Neural crest cell (in vitro differentiated cells): ENCODE results near the gene ISG20. TPM values are rescaled to one million over a fixed set of nuclear protein-coding genes. Genes with fewer than 3 reads are reported as not detected.
A peak's percentile ranks its signal among the peaks of the same experiment; 100 is the strongest.

ENCODE experiments used
- DNase-seq: peaks from one replicate; pipeline ENCODE4 v3.0.0; 2021; ENCODE audit warnings: low read depth, mixed read lengths, low spot score
- H3K27ac Mint-ChIP-seq: one replicate; pipeline ENCODE4 v1.8.0; 2021; ENCODE audit warnings: mild to moderate bottlenecking, mixed read lengths; ENCODE audit not compliant: unreplicated experiment
- H3K27me3 Mint-ChIP-seq: 2 replicates; pipeline ENCODE4 v1.8.0; 2021; ENCODE audit warnings: low read depth, mild to moderate bottlenecking, mixed read lengths
- H3K36me3 Mint-ChIP-seq: 2 replicates; pipeline ENCODE4 v1.8.0; 2021; ENCODE audit warnings: low read depth, mild to moderate bottlenecking, mixed read lengths
- H3K4me1 Mint-ChIP-seq: 2 replicates; pipeline ENCODE4 v1.8.0; 2021; ENCODE audit warnings: mixed read lengths
- H3K4me3 Mint-ChIP-seq: one replicate; pipeline ENCODE4 v1.8.0; 2021; ENCODE audit warnings: mild to moderate bottlenecking, mixed read lengths
- H3K9me3 Mint-ChIP-seq: 2 replicates; pipeline ENCODE4 v1.8.0; 2021; ENCODE audit warnings: mixed read lengths
- total RNA-seq: library from RNA; stranded (reverse); gene quantifications from 2 replicates; pipeline ENCODE4 v1.2.1, GENCODE V29; 2021
- TF ChIP-seq, protein P1 (sequence below): fragments of 200-600 bp; sonication (generic); conservative IDR thresholded peaks from 2 replicates; pipeline ENCODE4 v1.5.0; 2021; ENCODE audit warnings: antibody characterized with exemption, mild to moderate bottlenecking

Gene ISG20
- total RNA-seq, 1 donor from 2014 or later: 1.5 TPM

DNA sequence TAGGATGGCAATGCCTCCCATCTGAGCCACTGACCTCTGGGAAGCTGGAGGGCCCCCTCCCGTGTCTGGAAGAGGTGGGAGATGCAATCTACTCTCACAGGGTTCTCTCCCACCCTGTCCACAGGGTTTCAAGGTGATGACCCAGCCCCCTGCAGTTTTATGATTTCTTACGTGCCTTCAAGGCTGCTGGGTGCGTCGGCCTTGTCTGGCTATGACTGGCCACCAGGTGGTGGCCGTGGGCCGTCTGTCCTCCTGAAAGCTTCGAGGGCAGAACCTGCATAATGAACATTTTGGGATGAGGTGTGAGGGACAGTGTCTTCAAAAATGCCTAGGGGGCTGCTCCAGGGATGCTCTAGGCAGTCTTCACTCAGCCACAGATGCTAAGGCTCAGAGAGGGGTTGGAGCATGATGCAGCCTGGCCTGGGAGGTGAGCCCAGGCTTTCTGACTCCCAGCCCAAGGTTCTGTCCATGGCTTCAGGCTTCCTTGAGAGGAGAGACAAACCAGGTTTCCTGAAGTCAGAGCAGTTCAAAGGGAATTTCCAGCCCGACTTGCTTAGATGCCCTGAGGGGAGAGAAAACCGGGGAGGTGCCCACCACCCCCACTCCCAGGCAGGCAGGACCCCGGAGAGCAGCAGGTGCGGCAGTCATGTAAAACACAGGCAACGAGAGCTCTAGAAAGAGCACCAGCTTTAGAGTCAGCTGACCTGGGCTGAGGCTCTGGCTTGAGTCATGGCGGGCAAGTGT, 18.7 kb downstream of the ISG20 start:
- Mint-ChIP-seq H3K4me3 (no peak overlapping the region), H3K36me3 (no peaks in the 10 kb centered on the region), H3K9me3 (peaks cover 3% of the 10 kb centered on the region), H3K4me1 (no peaks in the 10 kb centered on the region), H3K27ac (no peak overlapping the region), H3K27me3 (peaks cover 5% of the 10 kb centered on the region)
- TF ChIP-seq, protein P1, sequence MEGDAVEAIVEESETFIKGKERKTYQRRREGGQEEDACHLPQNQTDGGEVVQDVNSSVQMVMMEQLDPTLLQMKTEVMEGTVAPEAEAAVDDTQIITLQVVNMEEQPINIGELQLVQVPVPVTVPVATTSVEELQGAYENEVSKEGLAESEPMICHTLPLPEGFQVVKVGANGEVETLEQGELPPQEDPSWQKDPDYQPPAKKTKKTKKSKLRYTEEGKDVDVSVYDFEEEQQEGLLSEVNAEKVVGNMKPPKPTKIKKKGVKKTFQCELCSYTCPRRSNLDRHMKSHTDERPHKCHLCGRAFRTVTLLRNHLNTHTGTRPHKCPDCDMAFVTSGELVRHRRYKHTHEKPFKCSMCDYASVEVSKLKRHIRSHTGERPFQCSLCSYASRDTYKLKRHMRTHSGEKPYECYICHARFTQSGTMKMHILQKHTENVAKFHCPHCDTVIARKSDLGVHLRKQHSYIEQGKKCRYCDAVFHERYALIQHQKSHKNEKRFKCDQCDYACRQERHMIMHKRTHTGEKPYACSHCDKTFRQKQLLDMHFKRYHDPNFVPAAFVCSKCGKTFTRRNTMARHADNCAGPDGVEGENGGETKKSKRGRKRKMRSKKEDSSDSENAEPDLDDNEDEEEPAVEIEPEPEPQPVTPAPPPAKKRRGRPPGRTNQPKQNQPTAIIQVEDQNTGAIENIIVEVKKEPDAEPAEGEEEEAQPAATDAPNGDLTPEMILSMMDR: peak; percentile 78
- peak; percentile 45 for DNase-seq

DNA sequence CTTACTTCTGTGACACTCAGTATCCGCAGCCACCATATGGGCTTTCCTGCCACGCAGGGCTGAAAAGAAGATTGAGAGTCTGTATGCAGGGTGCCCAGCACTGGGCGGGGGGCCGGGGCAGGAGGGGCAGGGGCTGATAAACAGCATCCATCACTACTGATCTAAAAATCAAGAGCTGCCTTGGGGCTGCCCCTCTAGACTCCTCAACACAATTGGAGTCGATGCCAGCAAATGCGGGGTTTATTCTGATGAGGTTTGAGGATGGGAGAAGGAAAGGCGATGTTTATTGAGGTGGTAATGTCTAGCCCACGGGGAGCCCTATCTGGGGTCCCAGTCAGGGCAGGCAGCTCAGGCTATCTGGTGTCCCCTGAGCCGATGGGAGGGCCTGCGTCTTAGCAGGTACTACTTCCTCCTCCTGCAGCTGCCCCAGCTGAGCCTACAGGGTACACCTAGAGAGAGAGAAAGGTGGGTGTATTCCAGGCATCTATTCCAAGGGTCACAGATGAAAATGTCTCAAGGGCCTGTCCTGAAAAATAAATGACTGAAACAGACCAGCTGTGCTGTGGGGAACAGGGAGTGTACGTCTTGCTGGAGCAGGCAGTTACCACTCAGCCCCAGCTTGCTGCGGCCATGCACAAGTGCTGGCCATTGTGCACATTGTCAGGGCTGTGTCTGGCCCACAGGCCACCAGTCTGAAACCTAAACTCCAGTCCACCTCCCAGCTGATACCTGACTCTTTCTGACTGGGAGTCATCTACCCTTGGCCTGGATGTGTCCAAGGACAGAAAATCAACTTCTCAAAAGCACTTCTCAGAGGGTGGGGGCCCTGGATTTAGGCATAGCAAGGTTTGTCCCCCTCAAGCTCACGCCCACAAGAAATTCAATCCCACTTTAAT, 19.5 kb downstream of the ISG20 start:
- no peak for DNase-seq
- TF ChIP-seq, protein P1: no peak
- Mint-ChIP-seq H3K27ac (no peak overlapping the region), H3K36me3 (no peaks in the 10 kb centered on the region), H3K4me3 (no peak overlapping the region), H3K9me3 (peaks cover 3% of the 10 kb centered on the region), H3K27me3 (peaks cover 5% of the 10 kb centered on the region), H3K4me1 (no peaks in the 10 kb centered on the region)

DNA sequence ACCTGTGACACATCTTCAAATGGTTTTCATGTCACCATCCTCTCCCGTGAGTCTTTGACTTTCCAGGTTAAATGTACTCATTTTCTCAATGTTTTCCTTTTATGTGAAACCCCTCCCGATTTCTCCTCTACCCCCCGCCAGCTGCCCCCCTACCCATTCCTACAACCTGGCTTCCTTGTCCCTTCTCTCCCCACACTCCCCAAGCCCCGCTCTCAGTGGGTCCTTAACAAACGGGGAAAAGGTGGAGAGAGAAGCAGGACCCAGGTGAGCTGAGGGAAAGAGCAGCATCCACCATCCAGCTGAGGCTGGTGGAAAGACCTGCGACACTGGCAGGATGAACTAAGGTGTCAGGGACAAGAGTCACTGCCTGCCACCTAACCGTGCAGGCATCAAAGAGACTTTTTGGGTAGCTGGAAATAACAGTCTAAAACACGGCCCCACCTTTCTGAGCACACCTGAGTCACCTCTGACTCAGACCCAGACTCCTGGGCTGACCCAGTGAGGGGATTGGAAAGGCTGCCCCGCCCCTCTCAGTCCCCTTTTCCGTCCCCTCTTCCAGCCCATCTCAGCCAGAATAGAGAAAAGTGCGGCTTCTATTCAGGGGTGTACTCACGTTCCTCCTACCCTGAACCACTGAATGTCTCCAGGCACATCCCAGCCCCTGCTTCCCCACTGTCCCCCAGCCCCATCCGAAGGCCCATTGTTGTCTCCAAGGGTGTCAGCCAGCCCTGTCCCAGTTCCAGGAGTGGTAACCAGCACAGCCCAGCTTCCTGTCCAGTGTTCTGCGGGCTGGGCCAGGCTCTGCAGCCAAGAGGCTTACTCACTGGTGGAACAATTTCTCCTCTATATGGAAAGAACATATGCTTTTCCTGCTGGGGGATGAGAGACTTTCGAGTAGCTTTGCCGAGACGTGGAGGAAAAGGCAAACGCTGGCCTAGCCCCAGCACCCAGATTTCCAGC, 20.4 kb downstream of the ISG20 start:
- TF ChIP-seq, protein P1: no peak
- H3K36me3 Mint-ChIP-seq: no peaks in the 10 kb centered on the region
- no peak for DNase-seq
- peaks cover 3% of the 10 kb centered on the region for H3K9me3 Mint-ChIP-seq
- no peaks in the 10 kb centered on the region for H3K4me1 Mint-ChIP-seq
- H3K4me3 Mint-ChIP-seq: no peak overlapping the region
- H3K27ac Mint-ChIP-seq: no peak overlapping the region
- peaks cover 5% of the 10 kb centered on the region for H3K27me3 Mint-ChIP-seq

DNA sequence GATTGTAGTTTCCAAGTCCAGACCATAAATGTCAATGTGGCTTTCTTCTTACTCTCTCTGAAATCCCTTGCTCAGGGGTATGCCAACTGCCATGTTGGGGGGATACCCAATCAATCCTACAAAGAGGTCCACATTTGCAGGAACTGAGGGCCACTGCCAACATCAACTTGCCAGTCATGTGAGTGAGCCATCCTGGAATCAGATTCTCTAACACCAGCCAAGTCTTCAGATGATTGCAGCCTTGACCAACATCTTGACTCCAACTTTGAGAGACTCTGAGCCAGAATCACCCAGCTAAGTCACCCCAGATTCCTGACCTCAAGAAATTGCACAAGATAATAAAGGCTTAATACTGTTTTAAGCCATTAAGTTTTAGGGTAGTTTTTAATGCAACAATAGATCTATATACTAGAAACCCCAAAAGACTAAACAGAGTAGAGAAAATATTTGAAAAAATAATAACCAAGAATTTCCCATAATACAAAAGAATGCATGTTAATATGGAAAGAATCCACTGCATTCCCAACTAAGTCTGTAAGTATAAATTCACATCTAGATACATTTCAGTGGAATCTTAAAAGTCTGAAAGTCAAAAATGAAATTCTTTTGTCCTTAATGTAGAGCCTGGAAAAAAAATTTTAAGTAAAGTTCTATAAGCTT, 22.4 kb downstream of the ISG20 start:
- H3K4me3 Mint-ChIP-seq: no peak overlapping the region
- no peak for DNase-seq
- no peaks in the 10 kb centered on the region for H3K36me3 Mint-ChIP-seq
- H3K27ac Mint-ChIP-seq: no peak overlapping the region
- TF ChIP-seq, protein P1: no peak
- peaks cover 3% of the 10 kb centered on the region for H3K9me3 Mint-ChIP-seq
- no peaks in the 10 kb centered on the region for H3K4me1 Mint-ChIP-seq
- H3K27me3 Mint-ChIP-seq: peaks cover 5% of the 10 kb centered on the region
